OCI-LY1 (cell line): ENCODE data around the gene SMKR1.

Source experiments
- CTCF ChIP-seq: fragments of 200-600 bp; sonication (generic), shearing (Covaris generic); IDR thresholded peaks from 2 replicates; pipeline ENCODE4 v1.5.1; 2017; ENCODE audit warnings: mild to moderate bottlenecking, antibody characterized with exemption, low read length, moderate library complexity, mixed read lengths
- EZH2 ChIP-seq: fragments of 200-600 bp; sonication (generic), shearing (Covaris generic); IDR thresholded peaks from 2 replicates; pipeline ENCODE4 v1.8.0; 2017; ENCODE audit warnings: borderline replicate concordance, mixed run types, mild to moderate bottlenecking, antibody characterized with exemption, low read length, moderate library complexity, mixed read lengths

GRCh38 chr7:129466796-129467195 is 35.5 kb upstream of the SMKR1 start:
- no peak for TF ChIP-seq EZH2
- TF ChIP-seq CTCF = no peak
